ENCODE data around the gene GFPT2. TPM values are rescaled to one million over a fixed set of nuclear protein-coding genes. Genes with fewer than 3 reads are reported as not detected.

Gene GFPT2
- total and polyA plus RNA-seq, 10 of the 15 experiments (the other 5 are each of a cell fraction or from before 2014, with no cell fraction given): 0.05 to 0.33 (median 0.11) TPM; not detected in 4

- ATAC-seq (no peak), FAIRE-seq (no peak), DNase-seq (ENCODE audit: low read depth, low spot score) (no peak)
- 30% methylated on average over 5 of the region's 5 CpGs for WGBS (ENCODE audit: insufficient coverage, insufficient replicate concordance, low lambda C conversion rate, missing lambda C conversion rate)
- Histone ChIP-seq H3K36me3 (ENCODE audit: control insufficient read depth in 2 of 2, insufficient read depth in 2 of 2, low read length in 1 of 2) (no peaks in the 10 kb centered on the region), H3K4me1 (ENCODE audit: control insufficient read depth, insufficient read depth, low read length) (no peaks in the 10 kb centered on the region), H3K9ac (ENCODE audit: control insufficient read depth, insufficient read depth, low read length) (no peak overlapping the region), H3K79me2 (ENCODE audit: control insufficient read depth, insufficient read depth, low read length) (no peaks in the 10 kb centered on the region), H4K20me1 (ENCODE audit: control insufficient read depth, insufficient read depth) (no peaks in the 10 kb centered on the region), H3K4me3 (no peak overlapping the region), H2AFZ (ENCODE audit: control insufficient read depth, low read depth, low read length) (no peak overlapping the region), H3K27me3 (replicated peaks in 1 of 2; ENCODE audit: control insufficient read depth in 2 of 2, insufficient read depth in 2 of 2, low read length in 1 of 2) (no peaks in the 10 kb centered on the region; a peak in 2 of 4 replicates), H3K9me3 (replicated peaks; ENCODE audit: control insufficient read depth, insufficient read depth, low read length) (no peaks in the 10 kb centered on the region), H3K27ac (ENCODE audit: control insufficient read depth, insufficient read depth) (no peak overlapping the region), H3K4me2 (ENCODE audit: control insufficient read depth, insufficient read depth) (no peak overlapping the region)
- ChIA-PET CTCF (interaction anchor here (0.6 kb wide), 1 partner anchor 876 kb away, joined by 3 read pairs; no protein-coding TSS in a partner anchor), SMC1A (ENCODE audit: uncharacterized antibody, unreplicated experiment) (no interaction called here), RAD21 (ENCODE audit: unreplicated experiment) (interaction anchor here (0.6 kb wide), 1 partner anchor 55 kb away, joined by 3 read pairs; no protein-coding TSS in a partner anchor), POLR2A (no interaction called here)
- intact Hi-C loops (cut with micrococcal nuclease; ENCODE audit: unreplicated experiment): no loop called here
- BruUV-seq (replicated peaks): no TSS peak
- in situ Hi-C loops (cut with MboI): no loop called here
- TF ChIP-seq JUND (IDR thresholded peaks at IDR 0.05; ENCODE audit: low read depth, low read length) (no peak), KLF5 (IDR thresholded peaks at IDR 0.05; ENCODE audit: partially characterized antibody) (no peak), HSF1 (IDR thresholded peaks at IDR 0.05; ENCODE audit: low read depth, low read length) (no peak), GABPA (IDR thresholded peaks at IDR 0.05; ENCODE audit: low read depth) (no peak), CUX1 (IDR thresholded peaks at IDR 0.05; ENCODE audit: insufficient replicate concordance, low read depth, low read length) (no peak), CHD2 (IDR thresholded peaks at IDR 0.05; ENCODE audit: borderline replicate concordance, low read depth, low read length) (no peak), USF1 (IDR thresholded peaks at IDR 0.05; ENCODE audit: borderline replicate concordance, extremely low read length, insufficient read depth, low read depth, low read length) (no peak), FOXK2 (IDR thresholded peaks at IDR 0.05) (no peak), TCF7 (IDR thresholded peaks at IDR 0.05; ENCODE audit: borderline replicate concordance) (no peak), ATF3 (IDR thresholded peaks at IDR 0.05; ENCODE audit: borderline replicate concordance, extremely low read depth, low read depth, low read length) (no peak), ZNF274 (IDR thresholded peaks at IDR 0.05; ENCODE audit: insufficient read depth, insufficient read length) (no peak), SUZ12 (IDR thresholded peaks at IDR 0.05; ENCODE audit: unreplicated experiment) (no peak)
Measured at GRCh38 chr5:180371949-180372348, 18.8 kb upstream of the GFPT2 start.

Measured in GM12878 (cell line).